ENCODE data around the gene MSN.
A peak's percentile ranks its signal among the peaks of the same experiment; 100 is the strongest.

Gene MSN

DNA sequence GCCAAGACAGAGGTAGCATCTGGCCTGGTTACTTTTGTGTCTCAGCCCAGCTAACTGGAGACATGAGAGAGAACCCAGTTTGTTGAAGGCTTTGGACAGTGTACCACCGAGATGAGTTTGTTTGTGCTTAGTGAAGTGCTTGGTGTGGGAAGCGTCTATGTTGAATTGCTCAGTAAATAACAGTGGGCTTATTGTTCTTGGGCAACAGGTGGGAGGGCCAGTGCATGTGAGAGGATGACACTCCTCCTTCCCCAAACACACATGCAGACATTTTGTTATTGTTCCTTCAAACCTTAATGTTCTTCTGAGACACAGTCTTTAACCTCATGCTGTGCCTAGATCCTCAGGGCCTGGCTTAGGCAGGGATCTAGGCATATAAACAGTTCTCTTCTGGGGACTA is 39.7 kb downstream of the MSN start:
- Histone ChIP-seq H3K36me3 (ENCODE audit: control insufficient read depth, insufficient read depth, low read length) (no peaks in the 10 kb centered on the region), H3K4me3 (ENCODE audit: insufficient read depth, low read depth, low read length, poor library complexity, severe bottlenecking) (no peak overlapping the region), H3K9me3 (ENCODE audit: control insufficient read depth, low read length) (no peaks in the 10 kb centered on the region), H3K4me1 (ENCODE audit: control insufficient read depth, insufficient read depth, low read length, poor library complexity, severe bottlenecking) (peaks cover 36% of the 10 kb centered on the region), H3K27ac (ENCODE audit: insufficient read depth, low read length, poor library complexity, severe bottlenecking) (peak overlapping the region; percentile 63), H3K27me3 (replicated peaks; ENCODE audit: control insufficient read depth, insufficient read depth, low read length, poor library complexity, severe bottlenecking) (no peaks in the 10 kb centered on the region)
- no peak for DNase-seq

- no peak for DNase-seq
- Histone ChIP-seq H3K27me3 (replicated peaks; ENCODE audit: control insufficient read depth, insufficient read depth, low read length, poor library complexity, severe bottlenecking) (no peaks in the 10 kb centered on the region), H3K4me1 (ENCODE audit: control insufficient read depth, insufficient read depth, low read length, poor library complexity, severe bottlenecking) (peaks cover 10% of the 10 kb centered on the region), H3K4me3 (ENCODE audit: insufficient read depth, low read depth, low read length, poor library complexity, severe bottlenecking) (no peak overlapping the region), H3K36me3 (ENCODE audit: control insufficient read depth, insufficient read depth, low read length) (peaks cover 6% of the 10 kb centered on the region), H3K27ac (ENCODE audit: insufficient read depth, low read length, poor library complexity, severe bottlenecking) (no peak overlapping the region), H3K9me3 (ENCODE audit: control insufficient read depth, low read length) (no peaks in the 10 kb centered on the region)
These were observed 44.8 kb downstream of the MSN start for GRCh38 chrX:65712005-65712806.

GRCh38 chrX:65718538-65718937 is 51.1 kb downstream of the MSN start:
- Histone ChIP-seq H3K4me1 (ENCODE audit: control insufficient read depth, insufficient read depth, low read length, poor library complexity, severe bottlenecking) (peaks cover 33% of the 10 kb centered on the region), H3K9me3 (ENCODE audit: control insufficient read depth, low read length) (no peaks in the 10 kb centered on the region), H3K4me3 (ENCODE audit: insufficient read depth, low read depth, low read length, poor library complexity, severe bottlenecking) (no peak overlapping the region), H3K36me3 (ENCODE audit: control insufficient read depth, insufficient read depth, low read length) (peaks cover 17% of the 10 kb centered on the region), H3K27me3 (replicated peaks; ENCODE audit: control insufficient read depth, insufficient read depth, low read length, poor library complexity, severe bottlenecking) (no peaks in the 10 kb centered on the region), H3K27ac (ENCODE audit: insufficient read depth, low read length, poor library complexity, severe bottlenecking) (no peak overlapping the region)
- DNase-seq = no peak

- no peaks in the 10 kb centered on the region for H3K27me3 ChIP-seq (replicated peaks; ENCODE audit: control insufficient read depth, insufficient read depth, low read length, poor library complexity, severe bottlenecking)
- H3K36me3 ChIP-seq (ENCODE audit: control insufficient read depth, insufficient read depth, low read length) = peaks cover 25% of the 10 kb centered on the region
- H3K4me1 ChIP-seq (ENCODE audit: control insufficient read depth, insufficient read depth, low read length, poor library complexity, severe bottlenecking) = peaks cover 36% of the 10 kb centered on the region
- no peak for DNase-seq
- no peaks in the 10 kb centered on the region for H3K9me3 ChIP-seq (ENCODE audit: control insufficient read depth, low read length)
- H3K4me3 ChIP-seq (ENCODE audit: insufficient read depth, low read depth, low read length, poor library complexity, severe bottlenecking) = no peak overlapping the region
- peak overlapping the region; percentile 37 for H3K27ac ChIP-seq (ENCODE audit: insufficient read depth, low read length, poor library complexity, severe bottlenecking)
These were observed 53.0 kb downstream of the MSN start for GRCh38 chrX:65720381-65720964.

DNA sequence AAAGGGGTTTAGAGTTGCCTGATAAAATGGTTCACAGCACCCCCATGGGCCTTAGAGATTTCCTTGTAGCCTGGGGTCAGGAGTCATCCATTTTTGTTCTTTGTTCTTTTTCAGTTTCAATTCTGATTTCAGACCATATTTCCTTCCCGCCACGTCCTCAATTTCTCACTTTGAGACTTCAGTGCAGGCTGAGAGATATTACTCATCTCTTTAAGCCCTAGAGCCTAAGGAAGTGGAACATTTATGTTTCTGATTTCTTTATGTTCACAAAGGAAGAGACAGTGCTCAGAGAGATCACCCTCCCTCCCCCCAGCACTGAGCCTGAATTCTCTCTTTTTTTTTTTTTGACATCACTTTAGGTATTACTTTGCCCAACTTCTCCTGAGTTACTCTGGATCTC is 56.3 kb downstream of the MSN start:
- Histone ChIP-seq H3K4me1 (ENCODE audit: control insufficient read depth, insufficient read depth, low read length, poor library complexity, severe bottlenecking) (peaks cover 38% of the 10 kb centered on the region), H3K27ac (ENCODE audit: insufficient read depth, low read length, poor library complexity, severe bottlenecking) (peak overlapping the region; percentile 68), H3K27me3 (replicated peaks; ENCODE audit: control insufficient read depth, insufficient read depth, low read length, poor library complexity, severe bottlenecking) (no peaks in the 10 kb centered on the region), H3K36me3 (ENCODE audit: control insufficient read depth, insufficient read depth, low read length) (peaks cover 24% of the 10 kb centered on the region), H3K4me3 (ENCODE audit: insufficient read depth, low read depth, low read length, poor library complexity, severe bottlenecking) (no peak overlapping the region), H3K9me3 (ENCODE audit: control insufficient read depth, low read length) (no peaks in the 10 kb centered on the region)
- DNase-seq = no peak

DNA sequence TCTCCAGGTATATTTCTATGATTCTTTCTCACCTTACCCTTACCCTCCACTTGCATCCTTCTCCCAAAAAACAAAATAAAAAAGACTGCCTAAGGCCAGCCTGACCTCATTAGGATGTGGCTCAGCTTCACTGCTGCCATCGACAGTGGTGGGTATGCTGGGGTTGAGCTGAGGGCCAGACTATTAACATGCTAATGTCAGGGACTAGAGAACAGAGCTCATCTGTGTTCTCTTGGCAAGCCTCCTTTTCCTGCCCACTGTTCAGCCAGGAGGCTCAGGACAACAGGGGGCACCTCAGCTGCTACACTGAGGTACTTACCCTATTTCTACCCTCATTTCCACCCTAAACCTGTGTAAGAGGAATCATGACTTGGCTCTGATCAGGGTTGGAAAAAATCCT is 59.3 kb downstream of the MSN start:
- H3K9me3 ChIP-seq (ENCODE audit: control insufficient read depth, low read length) = no peaks in the 10 kb centered on the region
- H3K27me3 ChIP-seq (replicated peaks; ENCODE audit: control insufficient read depth, insufficient read depth, low read length, poor library complexity, severe bottlenecking) = no peaks in the 10 kb centered on the region
- no peak for DNase-seq
- no peak overlapping the region for H3K27ac ChIP-seq (ENCODE audit: insufficient read depth, low read length, poor library complexity, severe bottlenecking)
- H3K36me3 ChIP-seq (ENCODE audit: control insufficient read depth, insufficient read depth, low read length) = peaks cover 39% of the 10 kb centered on the region
- H3K4me1 ChIP-seq (ENCODE audit: control insufficient read depth, insufficient read depth, low read length, poor library complexity, severe bottlenecking) = peaks cover 32% of the 10 kb centered on the region
- H3K4me3 ChIP-seq (ENCODE audit: insufficient read depth, low read depth, low read length, poor library complexity, severe bottlenecking) = no peak overlapping the region

DNA sequence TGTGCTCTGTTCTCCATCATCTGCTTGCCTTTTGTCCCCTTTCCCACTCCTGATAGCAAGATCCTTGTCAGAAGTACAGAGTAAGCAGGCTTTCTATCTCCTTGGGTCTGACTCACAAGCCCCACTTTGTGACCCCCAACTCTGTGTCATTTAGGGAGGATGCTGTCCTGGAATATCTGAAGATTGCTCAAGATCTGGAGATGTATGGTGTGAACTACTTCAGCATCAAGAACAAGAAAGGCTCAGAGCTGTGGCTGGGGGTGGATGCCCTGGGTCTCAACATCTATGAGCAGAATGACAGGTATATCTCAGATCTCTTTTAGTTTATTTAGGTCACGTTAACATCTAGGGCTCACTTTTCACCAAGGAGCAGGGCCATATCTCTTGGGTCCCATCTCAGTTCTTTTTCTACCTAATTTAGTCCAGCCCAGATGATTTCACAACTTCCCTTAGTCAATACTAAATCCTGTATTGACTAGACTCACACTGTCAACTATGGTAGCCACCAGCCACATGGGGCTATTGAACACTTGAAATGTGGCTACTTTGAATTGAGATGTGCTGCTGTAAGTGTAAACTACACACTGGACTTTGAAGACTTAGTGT is 64.3 kb downstream of the MSN start:
- no peak overlapping the region for H3K4me3 ChIP-seq (ENCODE audit: insufficient read depth, low read depth, low read length, poor library complexity, severe bottlenecking)
- no peaks in the 10 kb centered on the region for H3K9me3 ChIP-seq (ENCODE audit: control insufficient read depth, low read length)
- H3K4me1 ChIP-seq (ENCODE audit: control insufficient read depth, insufficient read depth, low read length, poor library complexity, severe bottlenecking) = peaks cover 4% of the 10 kb centered on the region
- no peak overlapping the region for H3K27ac ChIP-seq (ENCODE audit: insufficient read depth, low read length, poor library complexity, severe bottlenecking)
- no peaks in the 10 kb centered on the region for H3K27me3 ChIP-seq (replicated peaks; ENCODE audit: control insufficient read depth, insufficient read depth, low read length, poor library complexity, severe bottlenecking)
- peaks cover 73% of the 10 kb centered on the region for H3K36me3 ChIP-seq (ENCODE audit: control insufficient read depth, insufficient read depth, low read length)
- no peak for DNase-seq

GRCh38 chrX:65740909-65741308 is 73.5 kb downstream of the MSN start:
- Histone ChIP-seq H3K27me3 (replicated peaks; ENCODE audit: control insufficient read depth, insufficient read depth, low read length, poor library complexity, severe bottlenecking) (no peaks in the 10 kb centered on the region), H3K27ac (ENCODE audit: insufficient read depth, low read length, poor library complexity, severe bottlenecking) (no peak overlapping the region), H3K4me3 (ENCODE audit: insufficient read depth, low read depth, low read length, poor library complexity, severe bottlenecking) (no peak overlapping the region), H3K4me1 (ENCODE audit: control insufficient read depth, insufficient read depth, low read length, poor library complexity, severe bottlenecking) (peaks cover 4% of the 10 kb centered on the region), H3K9me3 (ENCODE audit: control insufficient read depth, low read length) (no peaks in the 10 kb centered on the region), H3K36me3 (ENCODE audit: control insufficient read depth, insufficient read depth, low read length) (peaks cover 64% of the 10 kb centered on the region)
- DNase-seq = no peak

- Histone ChIP-seq H3K27ac (ENCODE audit: insufficient read depth, low read length, poor library complexity, severe bottlenecking) (no peak overlapping the region), H3K27me3 (replicated peaks; ENCODE audit: control insufficient read depth, insufficient read depth, low read length, poor library complexity, severe bottlenecking) (no peaks in the 10 kb centered on the region), H3K4me1 (ENCODE audit: control insufficient read depth, insufficient read depth, low read length, poor library complexity, severe bottlenecking) (peaks cover 4% of the 10 kb centered on the region), H3K4me3 (ENCODE audit: insufficient read depth, low read depth, low read length, poor library complexity, severe bottlenecking) (no peak overlapping the region), H3K9me3 (ENCODE audit: control insufficient read depth, low read length) (no peaks in the 10 kb centered on the region), H3K36me3 (ENCODE audit: control insufficient read depth, insufficient read depth, low read length) (peaks cover 56% of the 10 kb centered on the region)
- DNase-seq = no peak
These were observed 74.4 kb downstream of the MSN start for GRCh38 chrX:65741823-65742222.

GRCh38 chrX:65744965-65745364 is 77.5 kb downstream of the MSN start:
- Histone ChIP-seq H3K36me3 (ENCODE audit: control insufficient read depth, insufficient read depth, low read length) (peaks cover 26% of the 10 kb centered on the region), H3K27ac (ENCODE audit: insufficient read depth, low read length, poor library complexity, severe bottlenecking) (no peak overlapping the region), H3K4me1 (ENCODE audit: control insufficient read depth, insufficient read depth, low read length, poor library complexity, severe bottlenecking) (peaks cover 4% of the 10 kb centered on the region), H3K27me3 (replicated peaks; ENCODE audit: control insufficient read depth, insufficient read depth, low read length, poor library complexity, severe bottlenecking) (no peaks in the 10 kb centered on the region), H3K4me3 (ENCODE audit: insufficient read depth, low read depth, low read length, poor library complexity, severe bottlenecking) (no peak overlapping the region), H3K9me3 (ENCODE audit: control insufficient read depth, low read length) (no peaks in the 10 kb centered on the region)
- no peak for DNase-seq

Measured in effector memory CD4-positive, alpha-beta T cell (primary cell).